Left kidney (tissue), 1 donor: ENCODE measurements around the gene ZNF627. TPM values are rescaled to one million over a fixed set of nuclear protein-coding genes. Genes with fewer than 3 reads are reported as not detected.

Source experiments
- polyA plus RNA-seq: library from polyadenylated mRNA; unstranded; fragments of 120-200 nt; gene quantifications from one replicate; pipeline ENCODE4 v1.2.1, GENCODE V29; 2013; ENCODE audit not compliant: insufficient read length

The ZNF627 gene
- polyA plus RNA-seq, 1 donor = 43.4 TPM

Other genes starting within 250 kb of the ZNF627 start
- 10.5 TPM for gene PLPPR2, start 242.1 kb upstream of the ZNF627 start, polyA plus RNA-seq
- 2.7 TPM for gene SWSAP1, start 222.8 kb upstream of the ZNF627 start, polyA plus RNA-seq
- gene EPOR, start 213.2 kb upstream of the ZNF627 start, polyA plus RNA-seq = 21.3 TPM
- 99.4 TPM for gene RGL3, start 178.2 kb upstream of the ZNF627 start, polyA plus RNA-seq
- 1.4 TPM for gene ODAD3, start 162.4 kb upstream of the ZNF627 start, polyA plus RNA-seq
- gene PRKCSH, start 161.8 kb upstream of the ZNF627 start, polyA plus RNA-seq = 321 TPM
- 0.05 TPM for gene ELAVL3, start 116.4 kb upstream of the ZNF627 start, polyA plus RNA-seq
- gene ZNF653, start 91.6 kb upstream of the ZNF627 start, polyA plus RNA-seq = 9.6 TPM
- gene ECSIT, start 68.3 kb upstream of the ZNF627 start, polyA plus RNA-seq = 31.0 TPM
- 3.0 TPM for gene CNN1, start 58.6 kb upstream of the ZNF627 start, polyA plus RNA-seq
- 42.3 TPM for gene ELOF1, start 38.3 kb upstream of the ZNF627 start, polyA plus RNA-seq
- 10.0 TPM for gene ACP5, start 19.8 kb upstream of the ZNF627 start, polyA plus RNA-seq
- 13.4 TPM for gene ZNF823, start 141.5 kb downstream of the ZNF627 start, polyA plus RNA-seq
- gene ZNF441, start 169.5 kb downstream of the ZNF627 start, polyA plus RNA-seq = 18.3 TPM
- gene ZNF491, start 201.0 kb downstream of the ZNF627 start, polyA plus RNA-seq = 7.4 TPM
- gene ZNF440, start 216.8 kb downstream of the ZNF627 start, polyA plus RNA-seq = 28.8 TPM